H9 (cell line): ENCODE results near the gene RABGEF1. TPM values are rescaled to one million over a fixed set of nuclear protein-coding genes. Genes with fewer than 3 reads are reported as not detected.

Source experiments
- DNase-seq: peaks from one replicate; pipeline ENCODE4 v3.0.0-alpha.2; 2017
- H2AFZ ChIP-seq: one replicate; pipeline ENCODE4 v1.6.1; 2013; ENCODE audit warnings: mild to moderate bottlenecking, low read length, control low read depth, moderate library complexity
- H2AK5ac ChIP-seq: 2 replicates; pipeline ENCODE4 v1.6.1; 2013; ENCODE audit warnings: low read length, control low read depth, mixed read lengths; ENCODE audit not compliant: insufficient read length
- H2BK120ac ChIP-seq: one replicate; pipeline ENCODE4 v1.6.1; 2013; ENCODE audit warnings: low read depth, mild to moderate bottlenecking, low read length, control low read depth, inconsistent platforms; ENCODE audit not compliant: poor library complexity, severe bottlenecking
- H2BK12ac ChIP-seq: 2 replicates; pipeline ENCODE4 v1.6.1; 2013; ENCODE audit warnings: low read length, control low read depth, mixed read lengths, low read depth; ENCODE audit not compliant: insufficient read length
- H2BK15ac ChIP-seq: 2 replicates; pipeline ENCODE4 v1.6.1; 2013; ENCODE audit warnings: low read depth, low read length, control low read depth
- H2BK20ac ChIP-seq: one replicate; pipeline ENCODE4 v1.6.1; 2013; ENCODE audit warnings: low read depth, mild to moderate bottlenecking, low read length, control low read depth, inconsistent platforms; ENCODE audit not compliant: poor library complexity, severe bottlenecking
- H2BK5ac ChIP-seq: 2 replicates; pipeline ENCODE4 v1.6.1; 2013; ENCODE audit warnings: low read length, control low read depth, mixed read lengths; ENCODE audit not compliant: insufficient read length
- H3K14ac ChIP-seq: 2 replicates; pipeline ENCODE4 v1.6.1; 2013; ENCODE audit warnings: low read length, control low read depth; ENCODE audit not compliant: insufficient read depth
- H3K18ac ChIP-seq: 2 replicates; pipeline ENCODE4 v1.6.1; 2013; ENCODE audit warnings: low read depth, mild to moderate bottlenecking, mixed read lengths, low read length, control low read depth; ENCODE audit not compliant: insufficient read length
- H3K23ac ChIP-seq: 2 replicates; pipeline ENCODE4 v1.6.1; 2013; ENCODE audit warnings: low read length, control low read depth, mixed read lengths, low read depth; ENCODE audit not compliant: insufficient read length
- H3K23me2 ChIP-seq: 2 replicates; pipeline ENCODE4 v1.6.1; 2013; ENCODE audit warnings: low read depth, mild to moderate bottlenecking, mixed read lengths, low read length, control low read depth; ENCODE audit not compliant: insufficient read length, poor library complexity, severe bottlenecking
- H3K27ac ChIP-seq: 2 replicates; pipeline ENCODE4 v1.5.1; 2013; ENCODE audit warnings: low read length, control low read depth, mixed read lengths, low read depth; ENCODE audit not compliant: insufficient read length
- H3K27me3 ChIP-seq: 2 replicates; pipeline ENCODE4 v1.6.1; 2013; ENCODE audit warnings: low read length, control low read depth, inconsistent platforms; ENCODE audit not compliant: insufficient read depth
- H3K4ac ChIP-seq: 2 replicates; pipeline ENCODE4 v1.6.1; 2013; ENCODE audit warnings: low read depth, mild to moderate bottlenecking, control low read depth, inconsistent platforms, low read length, moderate library complexity
- H3K4me1 ChIP-seq: 2 replicates; pipeline ENCODE4 v1.6.1; 2013; ENCODE audit warnings: low read length, control low read depth, inconsistent platforms; ENCODE audit not compliant: insufficient read depth
- H3K4me2 ChIP-seq: 2 replicates; pipeline ENCODE4 v1.6.1; 2013; ENCODE audit warnings: low read length, control low read depth, mixed read lengths; ENCODE audit not compliant: insufficient read length, insufficient read depth
- H3K56ac ChIP-seq: 2 replicates; pipeline ENCODE4 v1.6.1; 2013; ENCODE audit warnings: low read depth, mild to moderate bottlenecking, mixed read lengths, low read length, control low read depth; ENCODE audit not compliant: insufficient read length
- H3K79me1 ChIP-seq: 2 replicates; pipeline ENCODE4 v1.6.1; 2013; ENCODE audit warnings: low read depth, mild to moderate bottlenecking, moderate library complexity, low read length, control low read depth, inconsistent platforms; ENCODE audit not compliant: insufficient read depth, poor library complexity, severe bottlenecking
- H3K79me2 ChIP-seq: 2 replicates; pipeline ENCODE4 v1.6.1; 2013; ENCODE audit warnings: low read length, control low read depth, inconsistent platforms; ENCODE audit not compliant: insufficient read depth
- H3K9ac ChIP-seq: 2 replicates; pipeline ENCODE4 v1.6.1; 2013; ENCODE audit warnings: low read length, control low read depth, mixed read lengths; ENCODE audit not compliant: insufficient read length; ENCODE audit errors: extremely low read depth
- H3K9me3 ChIP-seq: one replicate; pipeline ENCODE4 v1.6.1; 2013; ENCODE audit warnings: low read depth, low read length, inconsistent platforms; ENCODE audit not compliant: control insufficient read depth
- H3T11ph ChIP-seq: one replicate; pipeline ENCODE4 v1.6.1; 2013; ENCODE audit warnings: mild to moderate bottlenecking, low read length, control low read depth, inconsistent platforms
- H4K20me1 ChIP-seq: one replicate; pipeline ENCODE4 v1.6.1; 2013; ENCODE audit not compliant: control insufficient read depth, insufficient read length, insufficient read depth
- H4K5ac ChIP-seq: 2 replicates; pipeline ENCODE4 v1.6.1; 2013; ENCODE audit warnings: low read depth, mild to moderate bottlenecking, mixed read lengths, low read length, control low read depth; ENCODE audit not compliant: insufficient read length
- H4K8ac ChIP-seq: replicated peaks from 2 replicates; pipeline ENCODE4 v1.6.1; 2013; ENCODE audit warnings: low read length, control low read depth, mixed read lengths, low read depth; ENCODE audit not compliant: insufficient read length
- H4K91ac ChIP-seq: 2 replicates; pipeline ENCODE4 v1.6.1; 2013; ENCODE audit warnings: low read depth, mild to moderate bottlenecking, moderate library complexity, mixed read lengths, low read length, control low read depth; ENCODE audit not compliant: insufficient read length
- H3K27ac Mint-ChIP-seq, 3 experiments: 2 replicates in 2 of 3; 3 replicates in 1 of 3; pipeline ENCODE4 v1.8.0; 2020 to 2021; ENCODE audit warnings: mixed read lengths in 3 of 3, mild to moderate bottlenecking in 1 of 3, moderate library complexity in 1 of 3
- H3K27me3 Mint-ChIP-seq: 2 replicates; pipeline ENCODE4 v1.8.0; 2021; ENCODE audit warnings: low read depth, mild to moderate bottlenecking, moderate library complexity, mixed read lengths
- H3K36me3 Mint-ChIP-seq, 3 experiments: 2 replicates in 2 of 3; 3 replicates in 1 of 3; pipeline ENCODE4 v1.8.0; 2020 to 2021; ENCODE audit warnings: low read depth in 3 of 3, mixed read lengths in 3 of 3; ENCODE audit not compliant: insufficient read depth in 1 of 3
- H3K4me1 Mint-ChIP-seq, 2 experiments: 2 replicates each; pipeline ENCODE4 v1.8.0; 2020; ENCODE audit warnings: mixed read lengths in 2 of 2
- H3K4me3 Mint-ChIP-seq, 2 experiments: 2 replicates in 1 of 2; 3 replicates in 1 of 2; pipeline ENCODE4 v1.8.0; 2020 to 2021; ENCODE audit warnings: mild to moderate bottlenecking in 2 of 2, mixed read lengths in 2 of 2, moderate library complexity in 1 of 2
- H3K9me3 Mint-ChIP-seq, 2 experiments: 2 replicates in 1 of 2; 3 replicates in 1 of 2; pipeline ENCODE4 v1.8.0; 2020; ENCODE audit warnings: mild to moderate bottlenecking in 2 of 2, mixed read lengths in 2 of 2, moderate library complexity in 1 of 2
- CTCF ChIP-seq: fragments of 200-600 bp; sonication (generic); conservative IDR thresholded peaks from 3 replicates; pipeline ENCODE4 v1.8.0; 2021; ENCODE audit warnings: antibody characterized with exemption, mild to moderate bottlenecking
- WGBS: extraction: QIAGEN DNeasy Blood & Tissue Kit; methylation state at CpG from one replicate; pipeline ENCODE4 v1.1.7; 2013; ENCODE audit warnings: missing lambda C conversion rate, low lambda C conversion rate, mixed read lengths; ENCODE audit not compliant: insufficient read length; ENCODE audit errors: extremely low coverage; 5-methylcytosine and 5-hydroxymethylcytosine counted together
- total RNA-seq: library from RNA; stranded (reverse); gene quantifications from 2 replicates; pipeline ENCODE4 v1.2.1, GENCODE V29; 2021

The RABGEF1 gene
- total RNA-seq, 1 experiment from 2014 or later: 17.3 TPM

- Histone ChIP-seq H2BK120ac (no peak overlapping the region), H2BK15ac (no peak overlapping the region)
These were observed 120.2 kb downstream of the RABGEF1 start for GRCh38 chr7:66860767-66861166.

More at GRCh38 chr7:66860767-66861166, 120.2 kb downstream of the RABGEF1 start:
- no peak overlapping the region for H3K18ac ChIP-seq
- WGBS: no CpG with 5 or more reads among the region's 3 CpGs
- H2BK5ac ChIP-seq: no peak overlapping the region
- H3K4me3 Mint-ChIP-seq: no peak overlapping the region
- H3K14ac ChIP-seq: no peak overlapping the region
- no peaks in the 10 kb centered on the region for H3K4me1 ChIP-seq
- no peak for TF ChIP-seq CTCF
- H3K79me1 ChIP-seq: no peaks in the 10 kb centered on the region
- H3T11ph ChIP-seq: no peak overlapping the region
- H4K5ac ChIP-seq: no peak overlapping the region
- no peak overlapping the region for H3K27ac Mint-ChIP-seq
- H3K36me3 Mint-ChIP-seq: peaks cover 0 to 14% (median 11%) of the 10 kb centered on the region in 3 experiments; a peak in 5 of 7 replicates
- no peaks in the 10 kb centered on the region for H3K9me3 ChIP-seq
- peaks cover 13 to 19% of the 10 kb centered on the region in 2 experiments for H3K4me1 Mint-ChIP-seq
- H2BK20ac ChIP-seq: no peak overlapping the region
- no peak overlapping the region for H4K91ac ChIP-seq
- no peaks in the 10 kb centered on the region for H3K27me3 ChIP-seq
- no peaks in the 10 kb centered on the region for H3K79me2 ChIP-seq
- no peaks in the 10 kb centered on the region for H4K20me1 ChIP-seq
- no peak overlapping the region for H4K8ac ChIP-seq
- H2AFZ ChIP-seq: no peak overlapping the region
- no peak overlapping the region for H3K4ac ChIP-seq
- H3K9me3 Mint-ChIP-seq: no peaks in the 10 kb centered on the region
- DNase-seq: no peak
- H3K23ac ChIP-seq: no peak overlapping the region
- H3K56ac ChIP-seq: no peak overlapping the region
- H3K9ac ChIP-seq: no peak overlapping the region
- H2AK5ac ChIP-seq: no peak overlapping the region
- no peaks in the 10 kb centered on the region for H3K27me3 Mint-ChIP-seq
- no peak overlapping the region for H3K27ac ChIP-seq
- no peaks in the 10 kb centered on the region for H3K23me2 ChIP-seq
- no peak overlapping the region for H3K4me2 ChIP-seq
- no peak overlapping the region for H2BK12ac ChIP-seq

Other genes with a start within 250 kb of the RABGEF1 start
- 8.9 and 10.0 TPM in 2 replicates for gene KCTD7, start 111.9 kb upstream of the RABGEF1 start, total RNA-seq
- 74.2 and 74.4 TPM in 2 replicates for gene TMEM248, start 180.5 kb downstream of the RABGEF1 start, total RNA-seq